NCI-H2029 treated with DMSO at 0.1 percent for 48 hours (cell line): ENCODE results near the gene PUS3.
"Not testable (repeated sequence)": the region's sequence is repeated elsewhere in the genome, so short reads cannot be mapped to it uniquely, and the experiment has no call there.

Experiments
- DNase-seq: peaks from one replicate; lab custom pipeline; 2025; lab: John Stamatoyannopoulos, UW

Gene PUS3

GRCh38 chr11:125871391-125872137 is 31.4 kb downstream of the PUS3 start:
- DNase-seq: no peak

- DNase-seq: no peak
These were observed 33.5 kb downstream of the PUS3 start for GRCh38 chr11:125869521-125869920.

- not testable (repeated sequence) for DNase-seq
These were observed 37.7 kb downstream of the PUS3 start for GRCh38 chr11:125865354-125865753.

- DNase-seq: not testable (repeated sequence)
These were observed 40.2 kb downstream of the PUS3 start for GRCh38 chr11:125862786-125863185.

- DNase-seq: not testable (repeated sequence)
These were observed 45.3 kb downstream of the PUS3 start for GRCh38 chr11:125857670-125858069.

GRCh38 chr11:125846188-125846587 is 56.8 kb downstream of the PUS3 start:
- no peak for DNase-seq
